NCI-H2081 (cell line): ENCODE measurements around the gene MYORG.

ENCODE experiments used
- DNase-seq, 2 experiments: peaks; one replicate each; lab custom pipeline; 2025; lab: John Stamatoyannopoulos, UW

Gene MYORG

GRCh38 chr9:34376596-34377403 lies at the start of gene MYORG:
Gene MYORG (minus strand): TSS chr9:34376898. CDS start chr9:34372943, 3,955 bp downstream.
- DNase-seq, result peak; percentile 95 to 96

GRCh38 chr9:34419716-34420504 lies 43.2 kb upstream of the MYORG start:
- no peak for DNase-seq

GRCh38 chr9:34417734-34418133 lies 41.0 kb upstream of the MYORG start:
- DNase-seq, result peak; percentile 79 to 89

DNA sequence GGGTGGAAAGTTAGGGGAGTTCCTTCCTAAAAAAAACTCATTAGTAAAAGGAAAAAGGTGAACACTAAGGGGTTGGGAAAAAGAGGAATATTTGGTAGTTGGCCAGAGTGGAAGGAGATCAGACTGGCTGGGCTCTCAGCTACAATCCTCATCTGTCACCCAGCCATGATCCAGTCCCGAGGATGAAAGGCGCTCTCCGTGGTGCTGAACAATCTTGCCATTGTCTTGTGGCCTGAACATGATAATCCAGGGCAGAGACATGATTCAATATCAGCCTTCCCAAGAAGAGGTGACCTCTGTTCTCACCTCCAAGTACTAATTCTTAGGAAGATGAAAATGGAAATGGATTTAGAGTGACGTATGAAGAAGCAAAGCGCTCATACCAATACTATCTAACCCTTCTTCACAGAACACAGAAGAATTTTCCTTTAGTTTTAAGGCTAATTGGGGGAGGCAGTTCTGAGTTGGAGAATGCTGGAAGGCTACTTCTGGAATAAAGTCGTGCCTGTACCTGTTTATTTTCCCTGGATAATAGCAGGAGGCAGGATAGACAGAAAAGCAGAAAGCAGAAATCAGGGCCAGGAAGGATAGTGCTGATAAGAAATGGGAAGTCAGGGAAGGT lies 36.6 kb upstream of the MYORG start:
- DNase-seq, result no peak

DNA sequence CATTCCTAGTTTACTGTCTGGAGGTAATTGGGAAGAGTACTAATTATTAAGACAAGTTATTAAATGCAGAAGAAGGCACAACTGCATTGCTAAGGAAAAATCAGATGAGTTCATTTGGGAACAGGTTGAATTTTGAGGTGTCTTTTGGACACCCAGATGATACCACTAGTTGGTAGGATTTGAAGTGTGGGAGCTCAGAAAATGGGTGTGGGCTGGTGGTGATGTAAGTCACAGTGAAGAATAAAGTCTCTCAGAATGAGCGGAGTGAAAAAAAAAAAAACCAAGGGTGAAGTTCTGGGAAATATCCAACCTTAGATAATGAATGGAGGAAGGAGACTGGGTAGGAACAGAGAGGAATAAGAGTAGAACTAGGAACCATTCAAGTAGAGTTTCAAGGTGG lies 35.6 kb upstream of the MYORG start:
- DNase-seq, result no peak

DNA sequence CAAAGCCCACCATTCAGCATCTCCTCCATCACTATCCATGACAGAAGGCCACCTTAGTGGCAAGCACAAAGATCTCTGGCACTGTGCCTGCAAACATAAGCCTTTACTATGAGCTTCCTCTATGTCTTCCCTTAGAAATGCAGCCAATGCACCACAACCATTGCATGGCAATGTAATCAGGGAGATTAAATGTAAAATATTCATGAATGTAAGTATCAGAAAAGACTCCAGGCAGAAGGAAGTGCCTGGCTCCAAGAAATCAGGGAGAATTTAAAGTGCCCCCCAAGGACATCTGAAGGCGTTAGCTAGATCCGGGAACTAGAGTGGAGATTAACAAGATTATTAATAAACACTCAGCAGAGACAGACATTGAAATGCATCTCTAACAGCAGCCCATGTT lies 32.5 kb upstream of the MYORG start:
- DNase-seq, result no peak

- no peak for DNase-seq
Measured at GRCh38 chr9:34408173-34408572, 31.5 kb upstream of the MYORG start.

DNA sequence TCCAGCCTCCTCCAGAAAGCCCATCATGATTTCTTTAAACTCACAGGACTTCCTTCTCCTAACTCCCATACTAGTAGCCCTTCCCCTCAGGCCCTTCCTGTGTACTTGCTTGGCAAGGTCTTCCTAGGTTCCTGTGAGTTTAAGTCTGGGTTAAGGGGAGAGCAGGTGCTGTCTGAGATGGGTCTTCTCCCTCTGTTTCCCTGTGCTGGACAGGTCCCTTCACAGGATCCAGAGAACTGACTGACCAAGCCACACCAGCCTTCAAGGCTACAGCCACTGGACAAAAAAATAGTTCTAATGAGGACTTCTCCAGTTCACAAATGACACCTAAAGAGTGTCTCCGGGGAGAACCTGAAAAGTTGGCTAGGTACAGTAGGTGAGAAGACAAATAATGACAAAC lies 29.5 kb upstream of the MYORG start:
- DNase-seq, result no peak

- no peak for DNase-seq
Measured at GRCh38 chr9:34405719-34406118, 29.0 kb upstream of the MYORG start.

DNA sequence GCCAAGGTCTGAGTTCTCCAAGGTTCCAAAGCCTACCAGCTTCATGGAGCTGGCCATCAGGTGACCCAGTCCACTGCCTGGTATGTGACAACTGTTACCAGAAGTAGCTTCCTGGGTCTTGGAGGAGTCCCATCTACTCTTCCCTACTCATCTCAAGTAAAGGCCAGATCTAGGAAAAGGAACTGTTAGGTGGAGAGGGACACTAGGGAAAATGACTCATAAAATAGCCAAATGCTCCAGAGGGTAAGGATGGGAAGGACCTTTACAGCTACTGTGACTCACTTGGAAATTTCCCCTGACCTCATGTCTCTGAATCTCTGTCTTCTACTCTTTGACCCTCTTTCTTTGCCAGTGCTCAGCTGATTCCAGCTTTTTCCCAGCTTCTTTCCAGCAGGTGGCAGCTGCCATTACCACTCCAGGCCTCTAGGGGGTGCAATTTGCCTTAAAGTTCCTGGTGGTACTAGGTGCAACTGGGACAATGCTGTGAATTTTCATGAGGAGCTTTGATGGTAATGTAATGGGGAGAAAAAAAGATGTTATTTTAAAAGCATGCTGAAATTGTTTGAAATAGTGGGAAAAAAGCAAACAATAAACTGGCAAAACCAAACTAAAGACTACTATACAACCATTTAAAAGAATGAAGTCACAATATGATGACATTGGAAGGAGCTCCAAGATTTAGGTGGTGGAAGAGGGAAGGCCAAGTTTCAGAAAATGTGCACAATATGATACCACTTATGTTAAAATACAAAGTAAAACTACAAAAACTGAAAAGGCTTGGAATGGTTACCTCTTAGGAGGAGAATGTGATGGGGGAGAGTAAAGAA lies 27.1 kb upstream of the MYORG start:
- peak; percentile 75 to 76 for DNase-seq

DNA sequence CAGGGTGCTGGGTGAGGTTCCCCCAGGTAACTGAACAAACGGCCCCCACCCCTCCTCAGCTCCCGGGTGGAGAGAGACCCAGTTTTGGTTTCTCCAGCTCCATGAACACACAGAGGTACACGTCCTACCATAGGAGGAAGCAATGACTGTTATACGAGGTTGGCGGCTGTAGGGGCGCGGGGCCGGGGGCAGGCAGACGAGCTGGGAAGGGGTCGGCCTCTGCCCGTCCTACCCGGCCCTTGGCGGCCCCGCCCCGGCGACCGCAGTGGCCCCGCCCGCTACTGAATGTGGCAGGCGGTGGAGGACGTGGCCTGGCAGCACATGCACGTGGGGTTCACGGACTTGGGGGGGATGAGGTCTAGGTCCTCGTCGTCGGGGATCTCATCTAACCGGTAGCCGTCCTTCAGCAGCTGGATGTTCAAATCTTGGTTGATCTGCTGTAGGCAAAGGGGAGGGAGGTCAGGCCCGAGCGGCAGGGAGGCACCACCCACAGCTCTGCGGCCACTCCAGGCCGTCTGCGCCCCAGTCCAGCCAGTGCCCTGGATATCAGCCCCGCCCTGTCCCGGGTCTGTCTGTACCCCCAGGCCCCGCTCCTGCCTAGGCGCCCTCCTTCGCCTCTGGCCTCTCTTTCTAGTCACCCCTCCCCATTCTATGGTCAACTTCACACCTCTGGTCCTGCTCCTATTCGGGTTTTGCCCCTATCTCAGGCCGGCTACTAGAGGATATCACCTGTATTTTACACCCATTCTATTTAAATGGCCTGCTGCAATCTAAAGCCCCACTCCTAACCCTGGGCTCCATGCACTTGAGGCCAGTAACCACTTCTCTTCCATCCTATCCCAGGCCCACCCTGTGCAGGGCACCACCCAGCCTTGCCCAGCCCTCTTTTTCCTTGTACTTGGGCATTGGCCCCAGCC lies 24.2 kb upstream of the MYORG start:
- no peak for DNase-seq

- no peak for DNase-seq
Measured at GRCh38 chr9:34400275-34400674, 23.6 kb upstream of the MYORG start.

- no peak for DNase-seq
Measured at GRCh38 chr9:34399729-34400128, 23.0 kb upstream of the MYORG start.

DNA sequence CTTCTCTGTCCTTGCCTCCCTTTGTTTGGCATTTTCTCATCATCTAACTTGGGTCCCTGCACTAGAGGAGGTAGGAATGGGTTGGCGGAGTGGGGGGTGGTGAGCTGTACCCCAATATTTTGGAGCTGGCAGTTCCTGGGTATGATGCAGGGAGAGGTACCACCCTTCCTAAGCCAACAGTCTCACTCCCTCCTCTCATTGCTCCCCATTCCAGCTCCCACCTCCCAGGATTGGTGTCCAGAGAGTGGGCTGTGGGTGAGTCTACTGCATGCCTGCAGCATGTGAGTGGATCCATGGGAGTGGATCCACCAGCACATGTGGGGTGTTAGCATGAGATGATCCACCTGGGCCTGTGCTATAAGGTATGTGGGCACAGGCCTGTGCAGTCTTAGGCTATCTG lies 22.2 kb upstream of the MYORG start:
- no peak for DNase-seq

GRCh38 chr9:34396276-34397214 lies 19.8 kb upstream of the MYORG start:
- DNase-seq, result no peak

- DNase-seq, result no peak
Measured at GRCh38 chr9:34392511-34392910, 15.8 kb upstream of the MYORG start.

DNA sequence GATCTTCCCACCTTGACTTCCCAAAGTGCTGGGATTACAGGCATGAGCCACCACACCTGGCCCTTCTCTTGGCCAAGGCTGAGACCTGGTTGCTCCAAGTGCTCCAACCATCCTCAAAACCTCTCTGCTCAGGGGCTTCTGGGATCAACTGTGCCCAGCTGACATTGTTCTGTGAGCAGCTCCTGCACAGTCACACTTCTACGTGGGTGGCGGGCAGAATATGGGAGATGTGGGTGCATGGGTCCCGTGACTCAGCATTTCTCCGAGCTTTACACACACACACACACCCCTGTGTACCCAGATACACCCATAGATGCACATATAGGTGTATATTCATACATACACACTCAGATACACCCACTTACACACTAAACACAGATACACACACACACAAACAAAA lies 10.5 kb upstream of the MYORG start:
- DNase-seq, result no peak

DNA sequence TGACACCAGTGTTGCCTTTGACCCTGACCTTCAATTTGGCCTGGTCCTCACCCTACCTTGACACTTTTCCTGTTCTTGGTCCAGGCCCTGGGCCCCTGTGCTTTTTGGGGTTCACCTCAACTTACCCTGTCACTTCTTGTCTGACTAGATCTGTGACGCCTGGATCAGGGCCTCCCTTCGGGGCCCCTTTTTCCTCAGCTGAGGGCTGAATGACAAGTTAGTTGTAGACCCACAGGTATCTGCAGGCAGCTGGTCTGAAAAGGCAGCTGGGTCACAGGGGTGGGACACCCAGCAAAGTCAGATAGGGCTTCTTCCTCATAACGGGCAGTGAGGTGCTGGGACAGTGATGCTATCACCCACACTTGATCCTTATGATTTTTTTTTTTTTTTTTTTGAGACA lies 10.0 kb upstream of the MYORG start:
- DNase-seq, result no peak

DNA sequence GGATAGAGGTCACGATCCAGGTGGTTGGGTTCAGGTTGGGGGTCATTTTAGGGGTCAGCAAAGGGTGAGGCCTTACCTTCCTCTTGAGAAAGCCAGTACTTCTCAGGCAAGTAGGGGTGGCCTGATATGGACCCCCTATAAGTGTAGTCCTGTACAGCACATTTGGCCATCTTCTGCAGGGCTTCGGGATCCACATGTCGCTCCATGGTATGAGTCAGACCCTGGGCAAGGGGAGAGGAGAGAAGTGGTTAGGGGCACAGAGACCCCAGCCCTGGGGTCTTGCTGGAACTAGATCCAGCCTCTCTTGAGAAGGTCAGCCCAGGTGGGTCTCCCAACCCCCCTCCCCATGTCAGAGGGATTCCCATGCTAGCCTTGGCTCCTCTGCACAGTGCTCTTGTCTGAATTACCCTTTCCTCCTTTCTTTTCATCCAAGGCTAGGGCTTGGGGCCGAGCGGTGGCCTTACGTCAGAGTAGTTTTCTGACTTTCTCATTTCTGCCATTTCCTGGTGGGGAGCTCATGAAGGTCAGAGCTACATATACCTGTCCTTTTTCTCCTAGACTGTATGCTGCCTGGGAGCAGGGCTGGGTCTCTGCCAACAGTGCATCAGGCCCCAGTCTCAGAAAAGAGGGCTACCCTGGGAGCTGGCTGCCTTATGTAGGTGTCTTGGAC lies 9.0 kb upstream of the MYORG start:
- no peak for DNase-seq
